HG02943 (cell line): ENCODE results near the gene MAEA.
"Not testable (repeated sequence)": the region's sequence is repeated elsewhere in the genome, so short reads cannot be mapped to it uniquely, and the experiment has no call there.

Experiments used
- ATAC-seq: cut with Tn5 transposase; IDR thresholded peaks from one replicate; pipeline ENCODE4 v1.9.1; 2021; ENCODE audit warnings: mild to moderate bottlenecking, low read depth, moderate library complexity; ENCODE audit not compliant: unreplicated experiment

Gene MAEA

GRCh38 chr4:1277667-1278665 lies 11.7 kb upstream of the MAEA start:
- ATAC-seq, result no peak

- ATAC-seq, result no peak
Observed at GRCh38 chr4:1279253-1279652, 10.4 kb upstream of the MAEA start.

- ATAC-seq, result no peak
Observed at GRCh38 chr4:1283711-1284110, 6.0 kb upstream of the MAEA start.

GRCh38 chr4:1285151-1285789 lies 4.4 kb upstream of the MAEA start:
- ATAC-seq, result no peak

GRCh38 chr4:1285790-1286553 lies 3.7 kb upstream of the MAEA start:
- ATAC-seq, result no peak

GRCh38 chr4:1288786-1289185 lies 905 bp upstream of the MAEA start:
- ATAC-seq, result no peak

GRCh38 chr4:1290165-1290977 lies 680 bp downstream of the MAEA start:
- peak; percentile 14 for ATAC-seq

- no peak for ATAC-seq
Observed at GRCh38 chr4:1291091-1291490, 1.4 kb downstream of the MAEA start.

GRCh38 chr4:1291996-1292702 lies 2.5 kb downstream of the MAEA start:
- ATAC-seq, result no peak

- ATAC-seq, result not testable (repeated sequence)
Observed at GRCh38 chr4:1292703-1293011, 3.0 kb downstream of the MAEA start.

- no peak for ATAC-seq
Observed at GRCh38 chr4:1293531-1293941, 3.8 kb downstream of the MAEA start.

- ATAC-seq, result no peak
Observed at GRCh38 chr4:1293991-1294390, 4.3 kb downstream of the MAEA start.

GRCh38 chr4:1294424-1294823 lies 4.7 kb downstream of the MAEA start:
- ATAC-seq, result no peak

GRCh38 chr4:1294891-1295290 lies 5.2 kb downstream of the MAEA start:
- ATAC-seq, result no peak

- no peak for ATAC-seq
Observed at GRCh38 chr4:1295405-1296055, 5.8 kb downstream of the MAEA start.

- no peak for ATAC-seq
Observed at GRCh38 chr4:1296324-1297022, 6.8 kb downstream of the MAEA start.

GRCh38 chr4:1297023-1297395 lies 7.3 kb downstream of the MAEA start:
- ATAC-seq, result no peak

- ATAC-seq, result no peak
Observed at GRCh38 chr4:1297456-1298325, 8.0 kb downstream of the MAEA start.
